Measurements from ENCODE around the gene FBXO44. TPM values are rescaled to one million over a fixed set of nuclear protein-coding genes. Genes with fewer than 3 reads are reported as not detected.

FBXO44 gene
- total RNA-seq, 1 experiment from 2014 or later, result 24.5 TPM

DNA sequence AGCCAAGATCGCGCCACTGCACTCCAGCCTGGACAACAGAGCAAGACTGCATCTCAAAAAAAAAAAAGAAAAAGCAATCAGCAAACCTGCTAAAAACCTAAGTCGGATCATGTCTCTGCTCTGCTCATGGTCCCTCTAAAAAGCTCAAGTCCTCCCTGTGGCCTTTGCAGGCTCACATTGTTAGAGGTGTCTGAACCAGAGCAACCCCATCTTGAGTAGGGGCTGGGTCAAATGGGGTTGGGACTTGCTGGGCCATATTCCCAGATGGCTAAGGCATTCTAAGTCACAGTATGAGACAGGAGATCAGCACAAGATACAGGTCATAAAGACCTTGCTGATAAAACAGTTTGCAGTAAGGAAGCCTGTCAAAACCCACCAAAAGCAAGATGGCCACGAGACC, 33.8 kb downstream of the FBXO44 start:
- WGBS (ENCODE audit: extremely low coverage, insufficient read length, low lambda C conversion rate), result no CpG with 5 or more reads among the region's 4 CpGs
- no peak overlapping the region for H3T11ph ChIP-seq (ENCODE audit: low read length)
- TF ChIP-seq, protein P1, sequence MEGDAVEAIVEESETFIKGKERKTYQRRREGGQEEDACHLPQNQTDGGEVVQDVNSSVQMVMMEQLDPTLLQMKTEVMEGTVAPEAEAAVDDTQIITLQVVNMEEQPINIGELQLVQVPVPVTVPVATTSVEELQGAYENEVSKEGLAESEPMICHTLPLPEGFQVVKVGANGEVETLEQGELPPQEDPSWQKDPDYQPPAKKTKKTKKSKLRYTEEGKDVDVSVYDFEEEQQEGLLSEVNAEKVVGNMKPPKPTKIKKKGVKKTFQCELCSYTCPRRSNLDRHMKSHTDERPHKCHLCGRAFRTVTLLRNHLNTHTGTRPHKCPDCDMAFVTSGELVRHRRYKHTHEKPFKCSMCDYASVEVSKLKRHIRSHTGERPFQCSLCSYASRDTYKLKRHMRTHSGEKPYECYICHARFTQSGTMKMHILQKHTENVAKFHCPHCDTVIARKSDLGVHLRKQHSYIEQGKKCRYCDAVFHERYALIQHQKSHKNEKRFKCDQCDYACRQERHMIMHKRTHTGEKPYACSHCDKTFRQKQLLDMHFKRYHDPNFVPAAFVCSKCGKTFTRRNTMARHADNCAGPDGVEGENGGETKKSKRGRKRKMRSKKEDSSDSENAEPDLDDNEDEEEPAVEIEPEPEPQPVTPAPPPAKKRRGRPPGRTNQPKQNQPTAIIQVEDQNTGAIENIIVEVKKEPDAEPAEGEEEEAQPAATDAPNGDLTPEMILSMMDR (conservative IDR thresholded peaks at IDR 0.05), result no peak
- H3K23me2 ChIP-seq (ENCODE audit: insufficient read length, low read depth, low read length, poor library complexity, severe bottlenecking), result peaks cover 20% of the 10 kb centered on the region
- no peak overlapping the region for H4K5ac ChIP-seq (ENCODE audit: insufficient read length, low read depth, low read length)
- no peak overlapping the region for H3K27ac ChIP-seq (ENCODE audit: insufficient read length, low read depth, low read length)
- no peak overlapping the region for H2BK5ac ChIP-seq (ENCODE audit: insufficient read length, low read length)
- Mint-ChIP-seq H3K4me1 (peaks cover 57 to 76% of the 10 kb centered on the region in 2 experiments), H3K27ac (peak overlapping the region; percentile 40 to 97 (median 57); a peak in 6 of 7 replicates), H3K4me3 (peak overlapping the region in 1 of 2 experiments; percentile 59; a peak in 3 of 5 replicates), H3K36me3 (ENCODE audit: insufficient read depth in 1 of 3, low read depth in 3 of 3) (peaks cover 7 to 25% (median 19%) of the 10 kb centered on the region in 3 experiments; a peak in 6 of 7 replicates), H3K27me3 (ENCODE audit: low read depth) (peaks cover 7% of the 10 kb centered on the region), H3K9me3 (no peaks in the 10 kb centered on the region)
- no peak overlapping the region for H2BK12ac ChIP-seq (ENCODE audit: insufficient read length, low read depth, low read length)
- H2BK120ac ChIP-seq (ENCODE audit: low read depth, low read length, poor library complexity, severe bottlenecking), result no peak overlapping the region
- no peak overlapping the region for H3K4ac ChIP-seq (ENCODE audit: low read depth, low read length)
- peaks cover 16% of the 10 kb centered on the region; the same call in 1 of the 2 replicates for H3K4me1 ChIP-seq (ENCODE audit: insufficient read depth, low read length)
- no peak overlapping the region for H3K18ac ChIP-seq (ENCODE audit: insufficient read length, low read depth, low read length)
- DNase-seq, result no peak
- no peak overlapping the region for H2BK15ac ChIP-seq (ENCODE audit: low read depth, low read length)
- H3K23ac ChIP-seq (ENCODE audit: insufficient read length, low read depth, low read length), result no peak overlapping the region
- no peak overlapping the region for H2BK20ac ChIP-seq (ENCODE audit: low read depth, low read length, poor library complexity, severe bottlenecking)
- H4K91ac ChIP-seq (ENCODE audit: insufficient read length, low read depth, low read length), result no peak overlapping the region
- H3K9ac ChIP-seq (ENCODE audit: extremely low read depth, insufficient read length, low read length), result no peak overlapping the region
- no peak overlapping the region for H2AK5ac ChIP-seq (ENCODE audit: insufficient read length, low read length)
- H4K8ac ChIP-seq (replicated peaks; ENCODE audit: insufficient read length, low read depth, low read length), result no peak overlapping the region
- no peak overlapping the region for H3K56ac ChIP-seq (ENCODE audit: insufficient read length, low read depth, low read length)
- H4K20me1 ChIP-seq (ENCODE audit: control insufficient read depth, insufficient read depth, insufficient read length), result no peaks in the 10 kb centered on the region
- peaks cover 33% of the 10 kb centered on the region; the same call in 1 of the 2 replicates for H3K79me2 ChIP-seq (ENCODE audit: insufficient read depth, low read length)
- no peaks in the 10 kb centered on the region for H3K79me1 ChIP-seq (ENCODE audit: insufficient read depth, low read depth, low read length, poor library complexity, severe bottlenecking)
- no peak overlapping the region for H3K14ac ChIP-seq (ENCODE audit: insufficient read depth, low read length)
- no peaks in the 10 kb centered on the region for H3K9me3 ChIP-seq (ENCODE audit: control insufficient read depth, low read depth, low read length)
- no peak overlapping the region for H2AFZ ChIP-seq (ENCODE audit: low read length)
- H3K27me3 ChIP-seq (ENCODE audit: insufficient read depth, low read length), result no peaks in the 10 kb centered on the region; the same call in 1 of the 2 replicates
- H3K4me2 ChIP-seq (ENCODE audit: insufficient read depth, insufficient read length, low read length), result no peak overlapping the region

All from H9 (cell line).